Thyroid gland (tissue), 4 donors: ENCODE measurements around the gene FKBP5. TPM values are rescaled to one million over a fixed set of nuclear protein-coding genes. Genes with fewer than 3 reads are reported as not detected.

ENCODE experiments used
- DNase-seq, 2 donors: peaks; one replicate each; pipeline ENCODE4 v3.0.0-alpha.2; 2019
- H3K27ac ChIP-seq, 3 donors: fragments of 200-600 bp; sonication (generic); 1 replicate in 2 of 3; 2 replicates in 1 of 3; pipeline ENCODE4 v1.5.1; 2016 to 2019; ENCODE audit warnings: mild to moderate bottlenecking in 1 of 3, moderate library complexity in 1 of 3
- H3K27me3 ChIP-seq: fragments of 200-600 bp; sonication (generic); one replicate; pipeline ENCODE4 v1.5.1; 2019
- H3K36me3 ChIP-seq, 2 donors: fragments of 200-600 bp; sonication (generic); one replicate each; pipeline ENCODE4 v1.5.1; 2016 to 2019
- H3K4me1 ChIP-seq, 2 donors: fragments of 200-600 bp; sonication (generic); one replicate each; pipeline ENCODE4 v1.5.1; 2017 to 2019
- H3K4me3 ChIP-seq, 3 donors: fragments of 200-600 bp; sonication (generic); replicated peaks in 1 of 3; 1 replicate in 2 of 3; 2 replicates in 1 of 3; pipeline ENCODE4 v1.5.1; 2016; ENCODE audit warnings: mild to moderate bottlenecking in 1 of 3
- H3K9me3 ChIP-seq: fragments of 200-600 bp; sonication (generic); one replicate; pipeline ENCODE4 v1.5.1; 2017
- POLR2A ChIP-seq, 2 donors: fragments of 450-650 bp; IDR thresholded peaks; one replicate each; pipeline ENCODE4 v1.6.1; 2017; ENCODE audit warnings: antibody characterized with exemption in 2 of 2, mild to moderate bottlenecking in 2 of 2, moderate library complexity in 1 of 2
- WGBS, 2 donors: methylation state at CpG; one replicate each; pipeline ENCODE4 v1.1.5; 2017; 5-methylcytosine and 5-hydroxymethylcytosine counted together
- intact Hi-C: fragments of 100-400 bp; cut with DNase I; formaldehyde crosslinking; loops from one replicate; pipeline ENCODE4 v1.15.1; 2023
- total RNA-seq, 4 donors: library from RNA; depleted of rRNA; stranded (reverse); fragments of >200 nt; gene quantifications; one replicate each; pipeline ENCODE4 v1.2.3, GENCODE V29; 2016
- TF ChIP-seq, protein P1 (sequence below), 6 experiments: fragments of 200-600 bp in 3 of 6; fragments of 450-650 bp in 3 of 6; sonication (generic) in 3 of 6; IDR thresholded peaks; one replicate each; pipeline ENCODE4 v1.5.1; 2016 to 2019; ENCODE audit warnings: antibody characterized with exemption in 6 of 6, mild to moderate bottlenecking in 2 of 6, inconsistent platforms in 1 of 6, moderate library complexity in 1 of 6

The FKBP5 gene
- total RNA-seq, 4 donors from 2014 or later: 239 to 600 (median 253) TPM

DNA sequence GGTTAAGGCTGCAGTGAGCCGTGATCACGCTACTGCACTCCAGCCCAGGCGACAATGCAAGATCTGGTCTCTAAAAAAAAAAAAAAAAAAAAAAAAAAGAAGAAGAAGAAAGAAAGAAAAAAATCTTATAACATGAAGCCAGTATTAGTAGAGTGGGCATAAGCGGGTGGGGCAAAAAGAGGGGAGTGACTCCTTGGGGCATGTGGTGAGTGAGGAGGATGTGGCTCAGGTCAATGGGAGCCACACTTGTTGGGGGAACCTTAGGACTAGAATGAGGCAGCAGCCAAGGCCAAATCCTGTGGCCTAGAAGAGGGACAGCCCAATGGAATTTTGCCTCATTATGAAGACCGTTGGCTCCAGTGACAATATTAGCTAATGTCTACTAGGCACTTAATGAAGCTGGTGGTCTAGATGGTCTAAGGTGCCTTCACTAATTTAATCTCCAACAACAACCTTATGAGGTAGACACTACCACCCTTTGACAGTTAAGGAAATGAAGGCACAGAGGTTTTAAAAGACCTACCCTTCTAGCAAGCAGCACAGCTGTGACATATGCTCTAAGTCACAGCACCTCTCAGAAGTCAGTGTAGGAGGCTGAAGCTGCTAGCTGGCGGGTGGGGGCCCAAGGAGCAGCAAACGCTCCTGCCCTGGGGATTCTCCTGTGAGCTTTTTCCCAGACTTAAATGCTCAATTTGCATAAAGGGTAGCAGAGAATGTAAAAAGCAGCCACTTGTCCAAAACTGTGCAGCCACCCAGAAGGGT lies 24.5 kb upstream of the FKBP5 start:
- no peaks in the 10 kb centered on the region for H3K4me1 ChIP-seq
- H3K27me3 ChIP-seq: no peaks in the 10 kb centered on the region
- H3K9me3 ChIP-seq: no peaks in the 10 kb centered on the region
- DNase-seq: no peak
- 85 to 88% methylated on average over 7 of the region's 7 CpGs for WGBS, 2 donors
- no peaks in the 10 kb centered on the region for H3K36me3 ChIP-seq
- TF ChIP-seq, protein P1, sequence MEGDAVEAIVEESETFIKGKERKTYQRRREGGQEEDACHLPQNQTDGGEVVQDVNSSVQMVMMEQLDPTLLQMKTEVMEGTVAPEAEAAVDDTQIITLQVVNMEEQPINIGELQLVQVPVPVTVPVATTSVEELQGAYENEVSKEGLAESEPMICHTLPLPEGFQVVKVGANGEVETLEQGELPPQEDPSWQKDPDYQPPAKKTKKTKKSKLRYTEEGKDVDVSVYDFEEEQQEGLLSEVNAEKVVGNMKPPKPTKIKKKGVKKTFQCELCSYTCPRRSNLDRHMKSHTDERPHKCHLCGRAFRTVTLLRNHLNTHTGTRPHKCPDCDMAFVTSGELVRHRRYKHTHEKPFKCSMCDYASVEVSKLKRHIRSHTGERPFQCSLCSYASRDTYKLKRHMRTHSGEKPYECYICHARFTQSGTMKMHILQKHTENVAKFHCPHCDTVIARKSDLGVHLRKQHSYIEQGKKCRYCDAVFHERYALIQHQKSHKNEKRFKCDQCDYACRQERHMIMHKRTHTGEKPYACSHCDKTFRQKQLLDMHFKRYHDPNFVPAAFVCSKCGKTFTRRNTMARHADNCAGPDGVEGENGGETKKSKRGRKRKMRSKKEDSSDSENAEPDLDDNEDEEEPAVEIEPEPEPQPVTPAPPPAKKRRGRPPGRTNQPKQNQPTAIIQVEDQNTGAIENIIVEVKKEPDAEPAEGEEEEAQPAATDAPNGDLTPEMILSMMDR (IDR thresholded peaks at IDR 0.05): no peak
- no peak for TF ChIP-seq POLR2A (IDR thresholded peaks at IDR 0.05)
- no peak overlapping the region for H3K4me3 ChIP-seq
- intact Hi-C loops: no loop called here
- H3K27ac ChIP-seq: no peak overlapping the region

DNA sequence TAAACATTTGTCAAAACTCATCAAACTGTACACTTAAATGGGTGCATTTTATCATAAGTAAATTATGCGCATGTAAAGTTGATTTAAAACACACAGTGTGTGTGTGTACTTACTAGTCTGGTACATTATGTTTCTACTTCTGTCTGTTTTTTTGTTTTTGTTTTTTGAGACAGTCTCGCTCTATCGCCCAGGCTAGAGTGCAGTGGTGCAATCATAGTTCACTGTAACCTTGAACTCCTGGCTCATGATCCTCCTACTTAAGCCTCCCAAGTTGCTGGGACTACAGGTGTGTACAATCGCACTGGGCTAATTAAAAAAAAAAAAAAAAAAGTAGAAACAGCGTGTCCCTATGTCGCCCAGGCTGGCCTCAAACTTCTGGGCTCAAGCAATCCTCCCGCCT lies 23.0 kb upstream of the FKBP5 start:
- Histone ChIP-seq H3K4me3 (no peak overlapping the region), H3K4me1 (no peaks in the 10 kb centered on the region), H3K9me3 (no peaks in the 10 kb centered on the region), H3K27ac (no peak overlapping the region), H3K36me3 (no peaks in the 10 kb centered on the region), H3K27me3 (no peaks in the 10 kb centered on the region)
- intact Hi-C loops: no loop called here
- TF ChIP-seq, protein P1 (IDR thresholded peaks at IDR 0.05): no peak
- no peak for TF ChIP-seq POLR2A (IDR thresholded peaks at IDR 0.05)
- no peak for DNase-seq
- 94 to 97% methylated on average over 7 of the region's 7 CpGs for WGBS, 2 donors

DNA sequence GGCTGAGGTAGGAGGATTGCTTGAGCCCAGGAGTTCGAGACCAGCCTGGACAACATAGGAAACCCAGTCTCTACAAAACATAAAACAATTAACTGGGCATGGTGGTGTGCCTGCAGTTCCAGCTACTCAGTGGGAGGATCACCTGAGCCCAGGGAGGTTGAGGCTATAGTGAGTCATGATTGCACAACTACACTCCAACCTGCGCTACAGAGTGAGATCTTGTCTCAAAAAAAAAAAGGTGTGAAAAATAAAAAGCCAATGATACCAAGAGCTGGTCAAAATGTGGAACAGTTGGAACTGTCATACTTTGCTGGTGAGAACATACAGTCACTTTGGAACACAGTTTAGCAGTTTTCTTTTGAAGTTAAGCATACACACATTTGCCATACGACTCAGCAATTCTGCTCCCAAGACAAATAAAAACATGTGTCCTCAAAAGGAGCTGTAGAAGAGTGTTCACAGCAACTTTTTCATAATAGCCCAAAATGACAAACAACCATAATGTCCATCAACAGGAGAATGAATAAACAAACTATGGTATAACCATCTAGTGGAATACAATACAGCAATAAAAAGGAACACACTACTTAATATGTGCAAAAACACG lies 21.6 kb upstream of the FKBP5 start:
- Histone ChIP-seq H3K36me3 (no peaks in the 10 kb centered on the region), H3K27ac (no peak overlapping the region), H3K4me3 (no peak overlapping the region), H3K27me3 (no peaks in the 10 kb centered on the region), H3K4me1 (no peaks in the 10 kb centered on the region), H3K9me3 (no peaks in the 10 kb centered on the region)
- TF ChIP-seq, protein P1 (IDR thresholded peaks at IDR 0.05): no peak
- TF ChIP-seq POLR2A (IDR thresholded peaks at IDR 0.05): no peak
- 83 to 92% methylated on average over 4 of the region's 4 CpGs for WGBS, 2 donors
- no peak for DNase-seq
- intact Hi-C loops: no loop called here

DNA sequence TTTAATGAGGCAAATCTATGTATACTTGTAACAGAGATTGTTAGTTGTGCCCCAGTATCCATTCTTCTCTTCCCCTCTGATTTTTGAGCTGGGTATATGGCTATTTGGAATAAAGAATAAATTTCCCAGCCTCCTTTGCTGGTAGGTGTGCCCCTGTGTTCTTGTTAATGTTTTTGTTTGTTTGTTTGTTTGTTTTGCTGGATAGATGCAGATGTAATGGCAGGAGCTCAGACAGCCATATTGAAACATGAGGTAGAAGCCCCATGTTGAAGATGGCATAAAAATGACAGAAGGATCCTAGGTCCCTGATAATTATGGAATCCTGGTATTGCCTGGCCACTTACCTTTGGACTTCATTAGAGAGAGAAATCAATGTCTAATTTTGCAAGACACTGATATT lies 19.9 kb upstream of the FKBP5 start:
- Histone ChIP-seq H3K4me1 (no peaks in the 10 kb centered on the region), H3K27ac (no peak overlapping the region), H3K36me3 (no peaks in the 10 kb centered on the region), H3K4me3 (no peak overlapping the region), H3K9me3 (no peaks in the 10 kb centered on the region), H3K27me3 (no peaks in the 10 kb centered on the region)
- no peak for DNase-seq
- no peak for TF ChIP-seq POLR2A (IDR thresholded peaks at IDR 0.05)
- TF ChIP-seq, protein P1 (IDR thresholded peaks at IDR 0.05): no peak
- intact Hi-C loops: no loop called here

DNA sequence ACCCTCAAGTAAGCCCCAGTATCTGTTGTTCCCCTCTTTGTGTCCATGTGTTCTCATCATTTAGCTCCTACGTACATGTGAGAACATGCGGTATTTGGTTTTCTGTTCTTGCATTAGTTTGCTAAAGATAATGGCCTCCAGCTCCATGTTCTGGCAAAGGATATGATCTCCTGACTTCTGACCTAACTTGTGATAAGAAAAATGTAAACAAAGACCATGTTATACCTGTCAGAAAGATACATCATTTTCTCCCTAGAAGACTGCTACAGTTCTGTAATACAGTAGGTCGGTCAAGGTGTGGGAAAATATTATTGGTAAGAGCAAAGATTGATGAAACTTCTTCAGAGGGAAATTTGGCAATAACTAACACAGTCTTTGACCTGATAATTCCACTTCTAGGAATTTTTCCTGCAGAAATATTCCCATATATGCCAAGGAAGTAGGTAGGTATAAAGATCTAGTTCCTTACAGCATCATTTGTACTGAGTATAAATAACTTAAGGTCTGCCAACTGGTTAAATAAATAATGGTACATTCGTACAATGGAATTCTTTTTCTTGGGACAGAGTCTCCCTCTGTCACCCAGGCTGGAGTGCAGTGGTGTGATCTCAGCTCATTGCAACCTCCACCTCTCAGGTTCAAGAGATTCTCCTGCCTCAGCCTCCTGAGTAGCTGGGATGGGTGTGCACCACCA lies 19.1 kb upstream of the FKBP5 start:
- TF ChIP-seq, protein P1 (IDR thresholded peaks at IDR 0.05): no peak
- TF ChIP-seq POLR2A (IDR thresholded peaks at IDR 0.05): no peak
- DNase-seq: no peak
- H3K36me3 ChIP-seq: no peaks in the 10 kb centered on the region
- H3K4me1 ChIP-seq: no peaks in the 10 kb centered on the region
- H3K9me3 ChIP-seq: no peaks in the 10 kb centered on the region
- WGBS, 2 donors: 85 to 86% methylated on average over 4 of the region's 4 CpGs
- intact Hi-C loops: no loop called here
- no peak overlapping the region for H3K4me3 ChIP-seq
- H3K27ac ChIP-seq: no peak overlapping the region
- no peaks in the 10 kb centered on the region for H3K27me3 ChIP-seq
